ENCODE data around the gene OOSP2. TPM values are rescaled to one million over a fixed set of nuclear protein-coding genes. Genes with fewer than 3 reads are reported as not detected.

OOSP2 gene
- total RNA-seq, 1 experiment from 2014 or later: not detected

GRCh38 chr11:60088364-60088763 is 48.2 kb downstream of the OOSP2 start, which contains the start of gene MS4A2:
TSS of gene MS4A2 (plus strand) at chr11:60088664. CDS start at chr11:60088766, 102 bp downstream.
- no peaks in the 10 kb centered on the region; the same call in 1 of the 2 replicates for H3K27me3 Mint-ChIP-seq (ENCODE audit: low read depth)
- no peak within 1 kb of the TSS for H3K27ac Mint-ChIP-seq
- Histone ChIP-seq H2BK20ac (ENCODE audit: low read depth, low read length, poor library complexity, severe bottlenecking) (no peak within 1 kb of the TSS), H3K27me3 (ENCODE audit: insufficient read depth, low read length) (no peaks in the 10 kb centered on the region), H2BK12ac (ENCODE audit: insufficient read length, low read depth, low read length) (no peak within 1 kb of the TSS), H2AK5ac (ENCODE audit: insufficient read length, low read length) (no peak within 1 kb of the TSS), H4K20me1 (ENCODE audit: control insufficient read depth, insufficient read depth, insufficient read length) (no peaks in the 10 kb centered on the region), H3T11ph (ENCODE audit: low read length) (no peak within 1 kb of the TSS), H4K8ac (replicated peaks; ENCODE audit: insufficient read length, low read depth, low read length) (no peak within 1 kb of the TSS), H3K18ac (ENCODE audit: insufficient read length, low read depth, low read length) (no peak within 1 kb of the TSS), H2AFZ (ENCODE audit: low read length) (no peak within 1 kb of the TSS), H4K91ac (ENCODE audit: insufficient read length, low read depth, low read length) (no peak within 1 kb of the TSS), H3K23ac (ENCODE audit: insufficient read length, low read depth, low read length) (no peak within 1 kb of the TSS), H2BK5ac (ENCODE audit: insufficient read length, low read length) (no peak within 1 kb of the TSS), H3K14ac (ENCODE audit: insufficient read depth, low read length) (no peak within 1 kb of the TSS), H3K9ac (ENCODE audit: extremely low read depth, insufficient read length, low read length) (no peak within 1 kb of the TSS), H3K9me3 (ENCODE audit: control insufficient read depth, low read depth, low read length) (no peaks in the 10 kb centered on the region), H3K27ac (ENCODE audit: insufficient read length, low read depth, low read length) (no peak within 1 kb of the TSS), H3K4me1 (ENCODE audit: insufficient read depth, low read length) (no peaks in the 10 kb centered on the region), H3K23me2 (ENCODE audit: insufficient read length, low read depth, low read length, poor library complexity, severe bottlenecking) (no peaks in the 10 kb centered on the region), H4K5ac (ENCODE audit: insufficient read length, low read depth, low read length) (no peak within 1 kb of the TSS), H2BK15ac (ENCODE audit: low read depth, low read length) (no peak within 1 kb of the TSS), H3K56ac (ENCODE audit: insufficient read length, low read depth, low read length) (no peak within 1 kb of the TSS), H3K4me2 (ENCODE audit: insufficient read depth, insufficient read length, low read length) (no peak within 1 kb of the TSS), H3K79me2 (ENCODE audit: insufficient read depth, low read length) (no peaks in the 10 kb centered on the region), H3K79me1 (ENCODE audit: insufficient read depth, low read depth, low read length, poor library complexity, severe bottlenecking) (no peaks in the 10 kb centered on the region), H2BK120ac (ENCODE audit: low read depth, low read length, poor library complexity, severe bottlenecking) (no peak within 1 kb of the TSS), H3K4ac (ENCODE audit: low read depth, low read length) (no peak within 1 kb of the TSS)
- H3K4me3 Mint-ChIP-seq: no peak within 1 kb of the TSS
- H3K36me3 Mint-ChIP-seq (ENCODE audit: insufficient read depth in 1 of 3, low read depth in 3 of 3): no peaks in the 10 kb centered on the region; a peak in 1 of 7 replicates
- H3K9me3 Mint-ChIP-seq: no peaks in the 10 kb centered on the region
- no peak for DNase-seq
- no CpG with 5 or more reads among the region's 1 CpG for WGBS (ENCODE audit: extremely low coverage, insufficient read length, low lambda C conversion rate)
- H3K4me1 Mint-ChIP-seq: no peaks in the 10 kb centered on the region
- no peak for TF ChIP-seq CTCF (conservative IDR thresholded peaks at IDR 0.05)

Data from H9 (cell line).